Measurements from ENCODE around the gene KIAA0513.
"Not testable (repeated sequence)": the region's sequence is repeated elsewhere in the genome, so short reads cannot be mapped to it uniquely, and the experiment has no call there.

The KIAA0513 gene

GRCh38 chr16:85051683-85052082, 24.1 kb downstream of the KIAA0513 start:
- FAIRE-seq = no peak

DNA sequence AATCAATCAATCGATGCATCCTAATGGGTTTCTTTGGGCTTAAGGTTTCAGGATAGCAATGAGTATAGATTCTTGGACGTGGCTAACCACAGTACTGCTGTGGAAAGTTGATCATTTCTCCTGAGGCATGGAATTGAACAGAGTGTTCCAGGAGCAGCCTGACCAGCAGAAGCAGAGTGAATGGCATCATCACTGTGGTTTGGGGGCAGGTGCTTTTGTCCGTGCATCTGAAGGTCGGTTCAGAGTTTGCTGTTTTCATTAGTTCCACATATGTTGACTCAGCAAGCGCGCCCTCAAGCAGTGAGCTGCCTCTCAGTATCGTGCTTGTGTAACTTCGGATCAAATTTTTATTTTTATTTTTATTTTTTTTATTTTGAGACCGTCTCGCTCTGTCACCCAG, 24.9 kb downstream of the KIAA0513 start:
- FAIRE-seq = no peak

DNA sequence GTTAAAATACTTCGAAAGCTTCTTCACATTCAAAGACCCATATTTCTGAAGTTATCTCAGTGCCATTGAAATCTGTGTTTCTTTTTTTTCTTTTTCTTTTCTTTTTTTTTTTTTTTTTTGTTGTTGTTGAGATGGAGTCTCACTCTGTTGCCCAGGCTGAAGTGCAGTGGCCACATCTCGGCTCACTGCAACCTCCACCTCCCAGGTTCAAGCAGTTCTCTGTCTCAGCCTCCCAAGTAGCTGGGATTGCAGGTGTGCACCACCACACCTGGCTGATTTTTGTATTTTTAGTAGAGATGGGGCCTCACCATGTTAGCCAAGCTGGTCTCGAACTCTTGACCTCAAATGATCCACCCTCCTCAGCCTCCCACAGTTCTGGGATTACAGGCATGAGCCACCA, 26.7 kb downstream of the KIAA0513 start:
- FAIRE-seq = not testable (repeated sequence)

DNA sequence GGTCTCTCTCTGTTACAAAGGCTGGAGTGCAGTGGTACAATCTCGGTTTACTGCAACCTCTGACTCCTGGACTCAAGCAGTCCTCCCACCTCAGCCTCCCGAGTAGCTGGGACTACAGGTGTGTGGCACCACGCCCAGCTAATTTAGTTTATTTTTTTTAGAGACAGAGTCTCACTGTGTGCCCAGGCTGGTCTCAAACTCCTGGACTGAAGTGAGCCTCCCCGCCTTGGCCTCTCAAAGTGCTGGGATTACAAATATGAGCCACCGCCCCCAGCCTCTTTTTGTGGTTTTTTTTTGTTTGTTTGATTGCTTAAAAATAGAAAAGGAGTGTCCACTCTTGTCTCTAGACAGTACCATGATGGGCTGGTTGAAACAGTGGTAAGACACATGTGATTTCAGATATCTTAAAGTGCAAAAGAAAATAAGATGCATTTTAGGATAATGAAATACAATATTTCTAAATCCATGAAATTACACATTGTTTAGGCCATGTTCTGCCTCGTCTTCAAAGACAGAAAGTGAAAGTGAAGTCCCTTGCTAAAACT, 27.4 kb downstream of the KIAA0513 start:
- FAIRE-seq = no peak

DNA sequence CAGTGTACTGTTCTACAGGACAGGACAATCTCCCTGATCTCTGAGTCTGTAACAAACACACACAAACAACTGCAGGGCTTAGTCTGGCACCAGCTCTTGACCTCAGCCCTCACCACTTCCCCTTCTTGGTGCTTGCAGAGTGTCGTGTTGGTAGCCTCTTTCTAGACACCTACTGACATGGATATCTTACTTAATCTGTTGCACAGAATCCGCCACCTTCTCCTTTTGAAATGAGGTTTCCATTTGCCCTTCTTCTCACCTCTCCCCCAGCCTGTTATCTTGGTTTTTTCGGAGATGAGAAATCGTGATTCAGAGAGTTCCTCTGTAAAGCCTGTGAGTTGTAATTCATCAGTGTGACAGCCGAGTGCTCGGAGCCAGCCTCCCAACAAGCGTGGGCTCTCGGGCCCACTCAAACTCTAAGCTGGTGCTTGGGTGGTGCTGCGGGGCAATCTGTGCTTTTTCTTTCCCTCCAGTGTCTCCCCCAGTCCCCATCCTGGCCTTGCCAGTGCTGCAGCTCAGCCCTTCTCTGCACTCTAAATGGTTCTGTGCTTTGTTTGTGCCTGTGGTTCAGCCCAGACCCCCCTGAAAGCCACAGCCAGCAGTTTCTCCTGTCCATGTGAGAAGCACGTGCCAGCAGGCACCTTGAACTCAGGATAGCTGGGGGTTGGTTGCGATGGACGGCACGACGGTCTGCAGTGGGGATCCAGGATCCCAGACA, 28.1 kb downstream of the KIAA0513 start:
- no peak for FAIRE-seq

DNA sequence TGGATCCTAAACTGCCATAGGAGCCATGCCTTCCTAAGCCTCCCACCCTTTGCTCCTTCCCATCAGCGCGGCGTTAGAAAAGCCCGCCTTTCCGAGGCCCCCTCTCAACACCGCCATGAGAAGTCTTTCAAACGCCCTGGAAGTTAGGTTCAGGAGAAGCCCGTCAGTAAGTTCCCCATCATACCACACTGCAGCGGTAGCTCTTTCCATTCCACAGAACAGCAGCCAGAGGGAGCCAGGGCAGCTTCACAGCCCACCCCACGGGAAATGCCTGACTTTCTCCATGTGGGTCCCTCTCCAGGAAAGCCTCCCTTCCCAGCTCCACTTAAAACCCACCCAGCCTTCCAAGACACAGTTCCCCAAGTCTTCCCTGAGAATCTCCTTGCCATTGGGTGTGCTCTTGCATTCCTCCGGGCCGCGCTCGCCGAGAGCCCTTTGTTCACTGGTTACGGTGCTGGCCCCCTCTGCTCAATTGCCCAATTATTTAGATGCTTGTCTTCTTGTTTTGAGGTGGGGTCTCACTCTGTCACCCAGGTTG, 28.7 kb downstream of the KIAA0513 start:
- FAIRE-seq = no peak

DNA sequence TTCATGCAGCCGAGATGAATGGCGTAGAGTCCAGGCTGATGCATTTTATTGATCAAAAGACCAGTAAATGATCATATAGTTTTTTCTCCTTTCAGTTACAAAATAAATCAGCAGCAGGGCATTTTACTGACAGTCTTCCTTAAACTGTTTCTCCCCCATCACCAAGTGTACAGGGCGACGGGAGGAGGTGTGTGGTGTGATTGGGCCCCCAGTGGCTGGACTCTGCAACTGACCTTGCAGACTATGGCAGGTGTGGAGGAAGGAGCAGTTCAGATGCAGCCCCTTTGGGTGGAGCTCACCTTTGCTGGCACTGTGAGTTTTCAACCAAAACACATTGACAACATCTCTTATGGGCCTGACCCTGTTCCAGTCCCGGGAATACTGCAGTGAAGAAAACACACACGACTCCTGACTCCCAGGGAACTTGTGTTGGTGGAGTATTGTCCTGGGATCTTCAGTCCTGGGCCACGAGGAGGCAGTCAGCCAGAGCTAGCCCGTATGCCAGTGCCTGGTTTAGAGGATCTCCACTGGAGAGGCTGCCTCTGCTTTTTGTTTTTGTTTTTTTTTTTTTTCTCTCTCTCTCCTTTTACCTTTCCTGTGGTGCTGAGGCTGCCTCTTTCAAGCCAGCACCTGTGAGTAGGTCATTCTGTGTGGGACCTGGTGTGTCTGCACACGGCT, 29.8 kb downstream of the KIAA0513 start:
- no peak for FAIRE-seq

DNA sequence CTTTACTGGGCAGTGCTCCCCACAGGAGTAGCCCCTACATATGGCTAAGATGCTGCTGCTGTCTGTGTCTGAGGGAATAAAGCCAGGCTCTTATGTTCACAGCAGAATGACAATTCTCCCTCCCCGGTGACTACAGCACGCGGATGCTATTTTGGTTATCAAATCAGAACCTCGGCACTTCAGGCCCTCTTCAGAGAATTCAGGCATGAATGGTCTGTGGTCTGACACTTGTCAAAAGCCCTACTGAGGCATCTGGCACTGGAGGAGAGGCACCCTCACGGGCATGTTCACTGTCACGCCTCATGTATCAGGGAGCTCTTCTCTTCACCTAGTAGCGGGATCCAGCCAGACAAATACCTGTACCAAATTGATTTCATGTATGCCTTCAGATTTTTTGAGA, 30.4 kb downstream of the KIAA0513 start:
- no peak for FAIRE-seq

DNA sequence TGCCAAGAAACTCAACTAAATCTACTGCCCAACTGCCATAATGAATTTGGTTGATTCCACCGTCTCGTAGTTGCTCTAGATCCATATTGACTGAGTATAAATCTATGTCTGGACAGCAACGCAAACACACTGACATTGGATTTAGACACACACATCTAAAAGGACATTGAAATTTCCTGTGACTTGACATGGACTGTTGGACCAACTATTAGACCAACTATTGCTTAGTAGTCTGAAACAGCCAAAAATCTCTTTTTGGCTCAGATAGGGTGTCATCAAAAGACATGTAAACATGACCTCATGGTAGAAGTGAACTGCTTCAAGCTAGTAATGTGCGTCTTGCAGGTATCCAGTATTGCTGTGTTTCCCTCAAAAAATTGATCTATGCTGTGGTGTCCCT, 31.3 kb downstream of the KIAA0513 start:
- no peak for FAIRE-seq

- no peak for FAIRE-seq
These were observed 34.0 kb downstream of the KIAA0513 start for GRCh38 chr16:85061566-85061965.

- FAIRE-seq = no peak
These were observed 34.7 kb downstream of the KIAA0513 start for GRCh38 chr16:85062323-85062722.

- FAIRE-seq = no peak
These were observed 35.2 kb downstream of the KIAA0513 start for GRCh38 chr16:85062845-85063244.

- no peak for FAIRE-seq
These were observed 36.6 kb downstream of the KIAA0513 start for GRCh38 chr16:85064186-85064585.

DNA sequence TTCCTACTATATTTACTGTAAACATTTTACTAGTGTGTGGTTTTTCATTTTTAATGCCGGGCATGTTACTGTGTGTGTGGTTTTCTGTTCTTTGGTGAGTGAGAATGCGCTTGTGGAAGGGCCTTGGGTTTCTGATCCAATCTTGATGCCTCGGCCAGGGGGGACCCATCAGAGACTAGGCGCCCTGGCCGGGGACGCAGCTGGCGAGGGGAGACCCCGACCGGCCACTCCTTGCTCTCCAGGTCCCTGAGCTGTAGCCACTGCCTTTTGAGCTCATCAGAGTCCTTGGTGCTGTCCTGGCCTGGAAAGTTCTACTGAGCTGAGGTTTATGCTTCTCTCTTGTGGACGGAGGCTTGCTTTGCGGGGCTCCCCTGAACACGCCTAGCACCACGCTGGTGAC, 37.5 kb downstream of the KIAA0513 start:
- no peak for FAIRE-seq

DNA sequence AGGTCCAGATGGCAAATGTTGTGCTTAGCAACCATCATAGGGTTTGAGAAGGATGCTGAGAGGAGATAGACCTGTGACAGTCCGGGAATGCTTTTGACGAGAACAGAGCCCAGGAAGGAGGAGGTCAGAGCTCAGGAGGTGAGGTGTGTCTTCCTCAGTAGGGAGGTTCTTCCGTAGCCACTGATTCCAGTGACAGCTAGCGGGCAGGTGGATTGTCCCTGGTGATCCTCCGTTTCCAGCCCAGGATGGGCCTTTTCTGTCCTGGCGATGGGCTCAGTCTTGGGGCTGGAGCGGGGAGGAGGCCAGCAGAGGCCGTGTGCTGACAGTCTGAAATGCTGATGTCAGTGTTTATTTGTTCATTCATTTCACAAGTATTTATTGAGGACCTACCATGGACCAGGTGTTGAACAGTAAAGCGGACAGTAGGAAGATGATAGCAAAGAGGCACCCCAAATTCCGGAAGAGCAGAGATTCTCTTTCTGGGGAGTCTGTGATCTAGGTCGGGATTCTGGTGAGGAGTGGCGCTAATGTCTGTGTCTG, 38.8 kb downstream of the KIAA0513 start:
- no peak for FAIRE-seq

DNA sequence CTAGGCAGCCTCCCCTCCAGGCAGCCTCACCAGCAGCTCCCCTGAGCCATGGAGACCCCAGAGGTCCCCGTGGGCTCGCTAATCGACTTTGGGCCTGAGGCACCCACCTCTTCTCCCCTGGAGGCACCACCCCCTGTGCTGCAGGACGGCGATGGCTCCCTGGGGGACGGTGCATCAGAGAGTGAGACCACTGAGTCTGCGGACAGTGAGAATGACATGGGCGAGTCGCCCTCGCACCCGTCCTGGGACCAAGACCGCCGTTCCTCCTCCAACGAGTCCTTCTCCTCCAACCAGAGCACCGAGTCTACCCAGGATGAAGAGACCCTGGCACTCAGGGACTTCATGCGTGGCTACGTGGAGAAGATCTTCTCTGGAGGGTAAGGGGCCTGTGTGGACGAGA, 39.4 kb downstream of the KIAA0513 start:
- no peak for FAIRE-seq

DNA sequence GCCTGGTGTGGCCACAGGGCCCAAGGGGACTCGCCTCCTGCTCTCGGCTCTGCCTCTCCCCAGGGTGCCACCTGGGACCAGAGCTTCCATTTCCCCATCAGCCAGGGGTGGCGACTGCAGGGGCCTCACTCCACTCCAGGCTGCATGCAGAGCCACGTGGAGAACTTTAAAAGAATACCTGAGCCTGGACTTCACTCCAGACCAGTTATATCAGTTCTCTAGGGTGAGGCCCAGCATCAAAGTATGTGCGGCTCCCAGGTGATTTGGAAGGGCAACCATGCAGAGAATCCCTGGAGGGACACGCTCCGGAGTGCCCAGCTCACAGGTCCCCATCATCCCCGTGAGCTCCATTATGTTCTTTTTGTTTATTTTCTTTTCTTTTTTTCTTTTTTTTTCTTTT, 39.8 kb downstream of the KIAA0513 start:
- FAIRE-seq = no peak

DNA sequence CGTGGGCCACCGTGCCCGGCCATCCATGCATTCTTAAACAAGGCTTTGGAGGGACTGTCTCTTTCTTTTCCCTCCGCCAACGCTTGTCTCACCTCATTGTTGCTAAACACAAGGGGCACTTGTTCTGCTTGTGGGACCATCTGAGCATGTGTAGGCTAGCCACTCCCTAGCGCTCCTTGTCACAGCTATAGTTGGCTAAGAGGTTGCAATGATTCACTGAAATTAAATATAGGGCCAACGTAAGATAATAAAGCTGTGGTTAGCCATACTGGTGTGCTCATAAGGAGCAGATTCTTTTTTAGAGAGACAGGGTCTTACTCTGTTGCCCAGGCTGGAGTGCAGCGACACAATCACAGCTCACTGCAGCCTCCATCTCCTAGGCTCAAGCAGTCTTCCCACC, 41.2 kb downstream of the KIAA0513 start:
- no peak for FAIRE-seq

DNA sequence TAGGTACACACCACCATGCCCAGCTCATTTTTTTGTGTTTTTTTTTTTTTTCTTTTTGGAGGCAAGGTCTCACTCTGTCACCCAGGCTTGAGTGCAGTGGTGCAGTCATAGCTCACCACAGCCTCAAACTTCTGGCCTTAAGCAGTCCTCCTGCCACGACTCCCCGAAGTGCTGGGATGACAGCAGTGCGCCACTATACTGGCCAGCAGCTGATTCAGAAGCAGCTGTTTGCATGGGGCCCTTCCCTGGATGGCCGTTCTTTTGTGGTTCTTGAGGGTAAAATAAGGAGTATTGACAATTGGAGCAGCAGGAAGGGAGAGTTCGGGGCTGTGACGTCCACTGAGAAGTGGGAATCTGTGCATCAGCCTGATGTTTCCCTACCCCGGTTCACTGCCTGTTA, 41.6 kb downstream of the KIAA0513 start:
- FAIRE-seq = no peak

- no peak for FAIRE-seq
These were observed 44.7 kb downstream of the KIAA0513 start for GRCh38 chr16:85072076-85072860.

DNA sequence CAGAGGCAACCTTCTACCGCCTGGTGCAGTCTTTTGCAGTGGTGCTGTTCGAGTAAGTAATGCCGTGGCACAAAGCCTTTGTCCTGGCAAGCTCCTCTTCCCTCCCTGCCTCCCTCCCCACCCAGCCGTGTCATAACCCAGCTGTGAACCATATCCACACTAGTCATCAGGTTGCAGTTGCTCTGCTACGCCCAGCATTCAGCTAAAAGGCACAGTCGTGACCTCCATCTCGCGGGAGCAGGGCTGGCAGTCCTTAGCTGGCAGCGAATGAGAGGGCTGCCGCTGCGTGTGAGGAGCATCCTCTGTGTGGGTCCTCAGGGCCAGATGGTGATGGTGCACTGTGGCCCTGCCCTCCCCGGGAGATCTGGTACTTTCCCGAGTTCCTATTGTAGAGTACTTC, 45.4 kb downstream of the KIAA0513 start:
- FAIRE-seq = no peak

DNA sequence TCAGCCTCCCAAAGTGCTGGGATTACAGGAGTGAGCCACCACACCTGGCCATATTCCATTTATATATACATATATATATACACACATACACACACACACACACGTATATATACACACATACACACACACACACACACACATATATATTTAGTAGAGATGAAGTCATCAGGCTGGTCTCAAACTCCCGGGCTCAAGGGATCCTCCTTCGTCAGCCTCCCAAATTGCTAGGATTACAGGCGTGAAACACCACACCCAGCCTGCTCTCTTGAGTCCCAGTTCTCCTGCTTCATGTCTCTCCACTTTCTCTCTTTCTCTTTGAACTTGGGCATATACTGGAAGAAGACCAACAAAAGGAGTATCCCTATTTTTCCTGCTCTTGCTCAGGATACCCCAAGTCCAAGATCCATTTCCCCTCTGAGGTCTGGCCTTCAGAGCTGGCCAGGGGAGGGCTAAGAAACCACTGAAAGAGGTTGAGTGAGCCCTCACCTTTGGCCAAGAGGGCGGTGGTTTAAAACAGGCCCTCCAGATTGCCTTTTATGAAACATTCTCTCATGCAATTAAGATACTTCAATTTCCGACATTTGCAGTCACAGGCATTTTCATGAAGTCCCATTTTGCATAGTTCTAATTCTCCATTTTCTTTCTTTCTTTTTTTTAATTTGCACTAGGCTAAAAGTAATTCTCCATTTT, 46.8 kb downstream of the KIAA0513 start:
- FAIRE-seq = no peak

All from TTC549 (cell line).